ENCODE results near the gene JAZF1.

The JAZF1 gene

DNA sequence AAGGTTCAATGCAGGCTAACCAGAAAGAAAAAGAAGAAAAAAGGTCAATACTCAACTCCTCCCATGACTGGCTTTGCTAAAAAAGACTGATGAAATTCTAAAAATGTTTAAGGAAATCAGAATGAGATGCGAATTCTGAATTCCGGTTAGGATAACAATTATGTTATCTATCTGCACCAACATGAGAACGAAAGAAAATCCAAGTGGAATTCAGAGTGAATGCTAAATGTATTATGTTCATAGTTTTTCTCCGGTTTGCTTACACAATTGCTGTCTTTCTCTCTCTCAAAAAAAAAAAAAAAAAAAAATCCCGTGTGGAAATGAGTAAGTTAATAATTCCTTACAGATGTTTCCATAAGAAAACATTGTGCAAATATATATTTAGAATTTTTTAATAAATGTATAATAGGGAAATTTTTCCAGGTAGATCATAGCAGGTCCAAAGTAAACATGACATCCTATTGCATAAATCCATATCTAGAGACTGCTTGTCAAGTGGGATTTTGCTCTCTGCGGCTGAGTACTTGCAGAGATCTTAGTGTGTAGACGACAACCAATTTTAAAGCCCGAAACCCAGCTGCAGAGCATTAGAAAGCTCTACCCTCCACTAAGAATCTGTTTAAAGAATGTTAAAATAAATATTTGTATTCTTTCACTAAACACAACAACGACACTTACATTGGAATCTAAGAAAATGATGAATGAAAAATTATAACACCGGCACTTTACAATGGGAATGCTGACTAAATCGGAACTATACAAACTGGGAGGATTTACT lies 104.0 kb downstream of the JAZF1 start:
- TF ChIP-seq, protein P1, sequence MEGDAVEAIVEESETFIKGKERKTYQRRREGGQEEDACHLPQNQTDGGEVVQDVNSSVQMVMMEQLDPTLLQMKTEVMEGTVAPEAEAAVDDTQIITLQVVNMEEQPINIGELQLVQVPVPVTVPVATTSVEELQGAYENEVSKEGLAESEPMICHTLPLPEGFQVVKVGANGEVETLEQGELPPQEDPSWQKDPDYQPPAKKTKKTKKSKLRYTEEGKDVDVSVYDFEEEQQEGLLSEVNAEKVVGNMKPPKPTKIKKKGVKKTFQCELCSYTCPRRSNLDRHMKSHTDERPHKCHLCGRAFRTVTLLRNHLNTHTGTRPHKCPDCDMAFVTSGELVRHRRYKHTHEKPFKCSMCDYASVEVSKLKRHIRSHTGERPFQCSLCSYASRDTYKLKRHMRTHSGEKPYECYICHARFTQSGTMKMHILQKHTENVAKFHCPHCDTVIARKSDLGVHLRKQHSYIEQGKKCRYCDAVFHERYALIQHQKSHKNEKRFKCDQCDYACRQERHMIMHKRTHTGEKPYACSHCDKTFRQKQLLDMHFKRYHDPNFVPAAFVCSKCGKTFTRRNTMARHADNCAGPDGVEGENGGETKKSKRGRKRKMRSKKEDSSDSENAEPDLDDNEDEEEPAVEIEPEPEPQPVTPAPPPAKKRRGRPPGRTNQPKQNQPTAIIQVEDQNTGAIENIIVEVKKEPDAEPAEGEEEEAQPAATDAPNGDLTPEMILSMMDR (IDR thresholded peaks at IDR 0.05; ENCODE audit: insufficient read depth, missing control alignments): no peak
- DNase-seq (ENCODE audit: insufficient read length, low spot score): no peak
- no peak for FAIRE-seq

DNA sequence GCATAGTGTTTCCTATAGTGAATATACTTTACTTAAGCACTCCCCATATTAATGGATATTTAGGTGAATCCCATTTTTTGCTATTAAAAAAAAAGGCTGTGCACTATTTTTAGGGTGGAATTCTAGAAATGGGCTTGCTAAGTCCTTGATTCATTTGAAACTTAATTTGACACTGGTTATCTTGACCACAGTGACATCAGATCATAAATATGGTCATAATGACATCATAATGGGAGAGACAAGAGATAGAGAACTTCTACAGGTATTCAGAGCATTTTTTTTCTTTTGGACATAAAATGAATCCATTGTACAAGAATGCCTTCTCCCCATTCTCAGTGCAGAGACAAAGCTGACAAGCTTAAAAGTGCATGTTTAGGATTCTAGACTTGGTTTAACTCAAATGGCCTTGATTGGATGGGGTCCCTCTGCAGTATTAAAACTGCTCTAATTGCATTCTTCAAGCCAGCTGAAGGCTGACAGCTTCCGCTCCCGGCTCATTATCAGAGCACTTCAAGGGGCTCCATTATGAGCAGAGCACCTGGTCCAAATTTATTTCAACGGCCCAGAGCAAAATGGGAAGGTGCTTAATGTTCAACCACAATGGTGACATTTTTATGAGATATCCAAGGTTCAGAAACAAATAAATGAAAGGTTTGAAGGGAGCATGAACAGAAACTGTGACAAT lies 104.8 kb downstream of the JAZF1 start:
- FAIRE-seq (no peak), DNase-seq (ENCODE audit: insufficient read length, low spot score) (no peak)
- TF ChIP-seq, protein P1 (IDR thresholded peaks at IDR 0.05; ENCODE audit: insufficient read depth, missing control alignments): no peak

DNA sequence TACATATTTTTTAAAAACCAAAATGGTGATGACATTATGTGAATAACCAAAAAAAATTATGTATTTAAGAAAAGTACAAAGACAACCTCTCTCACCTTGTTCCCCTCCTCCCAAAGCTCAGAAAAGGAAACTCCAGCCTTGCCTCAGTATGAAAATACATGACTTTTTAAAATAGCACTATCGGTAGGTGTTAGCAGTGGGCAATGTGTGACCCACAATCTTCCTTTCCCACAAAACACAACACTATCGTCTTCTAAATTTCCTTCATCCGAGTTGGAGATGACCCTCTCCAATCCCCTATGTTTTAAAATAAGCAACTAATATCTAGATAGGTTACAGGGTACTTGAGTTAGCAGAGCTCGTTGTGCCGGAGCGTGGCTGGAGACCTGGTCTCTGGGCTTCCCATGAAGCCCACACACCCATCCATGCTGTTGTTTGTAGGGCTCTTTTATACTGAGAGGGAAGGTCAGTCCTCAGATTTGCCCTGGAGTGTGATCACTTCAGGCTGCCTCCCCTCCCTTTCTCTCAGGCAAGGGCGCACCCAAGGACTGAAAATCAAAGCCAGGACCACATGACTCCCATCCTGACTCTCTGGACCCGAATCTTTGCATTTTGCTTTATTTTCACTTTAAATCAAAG lies 107.6 kb downstream of the JAZF1 start:
- TF ChIP-seq, protein P1 (IDR thresholded peaks at IDR 0.05; ENCODE audit: insufficient read depth, missing control alignments): no peak
- FAIRE-seq (no peak), DNase-seq (ENCODE audit: insufficient read length, low spot score) (no peak)

DNA sequence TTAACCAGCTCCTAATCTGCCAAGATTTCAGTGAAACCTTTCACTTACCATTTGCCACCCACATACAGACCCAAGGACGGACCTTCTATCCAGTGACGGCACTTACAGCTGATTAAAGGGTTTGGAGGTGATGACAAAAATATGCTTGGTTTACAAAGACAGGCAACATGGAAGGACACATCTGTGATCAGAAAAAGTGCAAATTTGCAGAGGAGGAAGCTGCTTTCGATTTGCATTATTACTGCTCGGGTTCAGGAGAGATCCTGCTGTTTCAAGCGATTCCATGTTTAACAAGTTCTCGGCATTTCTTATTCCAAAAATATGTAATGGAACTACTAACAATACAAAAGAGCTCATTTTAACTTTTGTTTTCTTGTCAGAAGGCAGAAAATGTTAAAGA lies 109.0 kb downstream of the JAZF1 start:
- no peak for DNase-seq (ENCODE audit: insufficient read length, low spot score)
- FAIRE-seq: no peak
- TF ChIP-seq, protein P1 (IDR thresholded peaks at IDR 0.05; ENCODE audit: insufficient read depth, missing control alignments): no peak

DNA sequence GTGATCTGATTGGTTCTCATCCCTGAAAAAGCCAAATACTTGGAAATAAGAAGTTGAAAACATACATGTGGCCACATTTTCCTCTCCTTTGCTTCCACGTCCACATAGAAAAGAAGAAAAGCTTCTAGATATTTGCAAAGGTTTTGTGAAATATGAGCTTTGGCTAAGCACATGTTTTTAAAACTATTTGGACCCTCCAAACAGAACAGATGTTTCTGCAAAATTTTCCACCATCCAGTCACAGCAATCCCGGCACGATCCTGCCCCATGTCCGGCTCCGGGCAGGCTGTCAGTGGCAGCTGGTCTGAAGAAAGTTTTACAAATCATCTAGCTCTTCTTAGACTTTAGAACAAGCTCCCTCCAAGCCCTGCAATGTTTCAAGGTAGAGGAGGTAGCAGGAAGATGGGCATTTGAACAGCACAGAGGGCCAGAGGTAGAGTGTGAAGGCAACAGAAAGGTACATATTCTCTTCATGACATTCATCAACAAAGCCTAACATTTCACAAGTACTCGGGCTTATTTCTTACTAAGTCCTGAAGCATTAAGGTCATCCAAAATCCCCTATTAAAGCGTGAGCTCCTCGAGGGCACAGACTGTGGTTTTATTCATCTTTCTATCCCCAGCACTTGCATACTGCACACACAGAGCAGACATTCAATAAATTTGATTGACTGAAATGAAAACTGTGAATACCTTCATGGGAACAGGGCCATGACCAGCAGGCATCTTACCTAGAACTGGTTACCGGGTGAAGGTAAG lies 110.1 kb downstream of the JAZF1 start:
- TF ChIP-seq, protein P1 (IDR thresholded peaks at IDR 0.05; ENCODE audit: insufficient read depth, missing control alignments): no peak
- DNase-seq (ENCODE audit: insufficient read length, low spot score): peak; percentile 28
- FAIRE-seq: no peak

DNA sequence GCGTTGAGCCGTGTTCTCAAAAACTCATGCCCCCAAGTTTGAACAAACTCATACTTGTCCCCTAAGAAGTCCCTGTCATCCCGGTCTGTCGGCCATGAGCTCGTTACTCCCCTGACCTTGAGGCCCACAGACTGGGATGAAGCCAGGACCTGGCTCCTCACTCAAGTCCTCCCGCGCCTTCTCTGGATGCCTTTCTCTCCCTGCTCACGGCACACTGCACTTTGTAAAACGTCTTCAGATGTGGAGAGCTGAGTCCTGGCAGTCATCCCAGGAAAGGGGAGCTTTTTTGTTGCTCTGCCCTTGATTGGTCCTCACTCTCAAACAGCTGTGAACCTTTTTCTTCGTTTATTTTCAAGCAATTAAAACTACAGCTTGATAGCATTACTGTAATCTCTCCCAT lies 110.8 kb downstream of the JAZF1 start:
- no peak for DNase-seq (ENCODE audit: insufficient read length, low spot score)
- FAIRE-seq: no peak
- TF ChIP-seq, protein P1 (IDR thresholded peaks at IDR 0.05; ENCODE audit: insufficient read depth, missing control alignments): no peak
